ENCODE results near the gene CFAP119. TPM values are rescaled to one million over a fixed set of nuclear protein-coding genes. Genes with fewer than 3 reads are reported as not detected.

CFAP119 gene
- total RNA-seq, 2 donors from 2014 or later: 3.1 to 13.2 TPM

DNA sequence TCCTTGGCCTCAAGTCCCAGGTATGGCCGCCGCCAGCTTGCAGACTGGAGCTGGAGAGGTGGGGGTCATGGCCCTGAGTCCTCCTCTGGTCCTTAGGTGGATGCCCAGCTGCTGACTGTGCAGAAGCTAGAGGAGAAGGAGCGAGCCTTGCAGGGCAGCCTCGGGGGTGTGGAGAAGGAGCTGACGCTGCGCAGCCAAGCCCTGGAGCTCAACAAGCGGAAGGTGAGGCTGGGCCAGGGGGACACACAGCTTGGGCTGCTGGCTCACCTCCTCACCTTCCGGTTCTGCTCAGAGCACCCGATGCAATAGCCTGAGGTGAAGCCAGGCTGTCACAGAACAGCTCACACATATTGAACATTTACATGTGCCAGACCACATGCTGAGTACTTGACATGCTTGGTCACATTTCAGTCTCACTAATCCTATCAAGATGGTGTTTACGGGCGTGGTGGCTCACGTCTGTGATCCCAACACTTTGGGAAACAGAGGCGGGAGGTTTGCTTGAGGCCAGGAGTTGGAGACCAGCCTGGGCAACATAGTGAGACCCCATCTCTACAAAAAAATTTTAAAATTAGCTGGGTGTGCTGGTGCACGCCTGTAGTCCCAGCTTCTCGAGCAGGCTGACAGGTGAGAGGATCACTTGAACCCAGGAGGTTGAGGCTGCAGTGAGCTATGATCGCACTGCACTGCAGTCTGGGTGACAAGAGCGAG lies 7.7 kb upstream of the CFAP119 start:
- Histone ChIP-seq H3K27me3 (replicated peaks; ENCODE audit: insufficient read depth) (no peaks in the 10 kb centered on the region), H3K9me3 (no peaks in the 10 kb centered on the region), H3K4me1 (replicated peaks) (no peaks in the 10 kb centered on the region), H3K4me3 (no peak overlapping the region), H3K36me3 (peaks cover 34 to 49% of the 10 kb centered on the region in 2 donors), H3K27ac (no peak overlapping the region)
- intact Hi-C loops (cut with DNase I): no loop called here
- DNase-seq (ENCODE audit: low spot score): no peak
- 95% methylated on average over 17 of the region's 17 CpGs for WGBS
- TF ChIP-seq POLR2A (IDR thresholded peaks at IDR 0.05) (no peak), POLR2AphosphoS5 (IDR thresholded peaks at IDR 0.05) (no peak)
- TF ChIP-seq, protein P1, sequence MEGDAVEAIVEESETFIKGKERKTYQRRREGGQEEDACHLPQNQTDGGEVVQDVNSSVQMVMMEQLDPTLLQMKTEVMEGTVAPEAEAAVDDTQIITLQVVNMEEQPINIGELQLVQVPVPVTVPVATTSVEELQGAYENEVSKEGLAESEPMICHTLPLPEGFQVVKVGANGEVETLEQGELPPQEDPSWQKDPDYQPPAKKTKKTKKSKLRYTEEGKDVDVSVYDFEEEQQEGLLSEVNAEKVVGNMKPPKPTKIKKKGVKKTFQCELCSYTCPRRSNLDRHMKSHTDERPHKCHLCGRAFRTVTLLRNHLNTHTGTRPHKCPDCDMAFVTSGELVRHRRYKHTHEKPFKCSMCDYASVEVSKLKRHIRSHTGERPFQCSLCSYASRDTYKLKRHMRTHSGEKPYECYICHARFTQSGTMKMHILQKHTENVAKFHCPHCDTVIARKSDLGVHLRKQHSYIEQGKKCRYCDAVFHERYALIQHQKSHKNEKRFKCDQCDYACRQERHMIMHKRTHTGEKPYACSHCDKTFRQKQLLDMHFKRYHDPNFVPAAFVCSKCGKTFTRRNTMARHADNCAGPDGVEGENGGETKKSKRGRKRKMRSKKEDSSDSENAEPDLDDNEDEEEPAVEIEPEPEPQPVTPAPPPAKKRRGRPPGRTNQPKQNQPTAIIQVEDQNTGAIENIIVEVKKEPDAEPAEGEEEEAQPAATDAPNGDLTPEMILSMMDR (IDR thresholded peaks at IDR 0.05): no peak

DNA sequence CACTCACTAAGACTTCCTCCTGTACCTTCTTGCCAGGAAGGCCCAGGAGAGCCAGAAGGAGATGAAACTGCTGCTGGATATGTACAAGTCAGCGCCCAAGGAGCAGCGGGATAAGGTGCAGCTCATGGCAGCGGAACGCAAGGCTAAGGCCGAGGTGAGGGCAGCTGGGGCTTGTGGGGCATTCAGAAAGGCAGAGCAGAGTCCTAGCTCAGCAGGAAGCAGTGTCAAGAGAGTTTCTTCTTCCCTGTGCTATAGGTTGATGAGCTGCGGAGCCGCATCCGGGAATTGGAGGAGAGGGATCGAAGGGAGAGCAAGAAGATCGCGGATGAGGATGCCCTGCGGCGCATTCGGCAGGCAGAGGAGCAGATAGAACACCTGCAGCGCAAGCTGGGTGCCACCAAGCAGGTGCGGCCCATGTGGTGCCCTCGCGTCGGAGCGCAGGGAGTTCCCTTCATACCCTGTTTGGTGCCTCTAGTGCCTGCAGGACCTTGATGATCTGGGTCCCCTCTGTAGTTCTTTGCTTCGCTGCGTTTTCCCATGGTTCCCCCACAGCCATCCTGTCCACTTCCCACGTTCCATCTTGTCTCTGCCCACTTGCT lies 6.8 kb upstream of the CFAP119 start:
- no peak overlapping the region for H3K27ac ChIP-seq
- H3K4me3 ChIP-seq: no peak overlapping the region
- TF ChIP-seq, protein P1 (IDR thresholded peaks at IDR 0.05): no peak
- TF ChIP-seq POLR2A (IDR thresholded peaks at IDR 0.05): no peak
- 95% methylated on average over 23 of the region's 23 CpGs for WGBS
- peaks cover 35 to 49% of the 10 kb centered on the region in 2 donors for H3K36me3 ChIP-seq
- H3K9me3 ChIP-seq: no peaks in the 10 kb centered on the region
- intact Hi-C loops (cut with DNase I): no loop called here
- peaks cover 3% of the 10 kb centered on the region for H3K4me1 ChIP-seq (replicated peaks)
- no peaks in the 10 kb centered on the region for H3K27me3 ChIP-seq (replicated peaks; ENCODE audit: insufficient read depth)
- DNase-seq (ENCODE audit: low spot score): no peak

DNA sequence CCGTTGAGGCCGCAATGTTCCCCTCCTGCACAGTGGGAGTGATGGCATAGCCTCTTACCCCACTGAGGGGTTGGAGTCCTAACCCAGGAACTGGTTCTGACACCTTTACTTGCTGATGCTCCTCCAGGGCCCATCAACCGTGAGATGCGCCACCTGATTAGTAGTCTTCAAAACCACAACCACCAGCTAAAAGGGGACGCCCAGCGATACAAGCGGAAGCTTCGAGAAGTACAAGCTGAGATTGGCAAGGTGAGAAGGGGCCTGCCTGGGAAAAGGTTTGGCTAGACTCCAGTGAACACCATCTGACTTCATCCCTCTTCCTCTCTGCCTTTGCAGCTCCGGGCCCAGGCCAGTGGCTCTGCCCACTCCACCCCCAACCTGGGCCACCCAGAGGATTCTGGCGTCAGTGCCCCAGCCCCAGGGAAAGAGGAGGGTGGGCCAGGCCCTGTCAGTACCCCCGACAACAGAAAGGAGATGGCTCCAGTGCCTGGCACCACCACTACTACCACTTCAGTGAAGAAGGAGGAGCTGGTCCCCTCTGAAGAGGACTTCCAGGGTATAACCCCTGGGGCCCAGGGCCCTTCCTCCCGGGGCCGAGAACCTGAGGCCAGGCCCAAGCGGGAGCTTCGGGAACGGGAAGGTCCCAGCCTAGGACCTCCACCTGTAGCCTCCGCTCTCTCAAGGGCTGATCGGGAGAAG lies 6.1 kb upstream of the CFAP119 start:
- peaks cover 11% of the 10 kb centered on the region for H3K4me1 ChIP-seq (replicated peaks)
- TF ChIP-seq, protein P1 (IDR thresholded peaks at IDR 0.05): no peak
- TF ChIP-seq POLR2AphosphoS5 (IDR thresholded peaks at IDR 0.05) (no peak), POLR2A (IDR thresholded peaks at IDR 0.05) (no peak)
- no peaks in the 10 kb centered on the region for H3K27me3 ChIP-seq (replicated peaks; ENCODE audit: insufficient read depth)
- no peak overlapping the region for H3K27ac ChIP-seq
- peaks cover 35 to 49% of the 10 kb centered on the region in 2 donors for H3K36me3 ChIP-seq
- intact Hi-C loops (cut with DNase I): no loop called here
- no peak for DNase-seq (ENCODE audit: low spot score)
- no peaks in the 10 kb centered on the region for H3K9me3 ChIP-seq
- no peak overlapping the region for H3K4me3 ChIP-seq
- WGBS: 91% methylated on average over 17 of the region's 18 CpGs

DNA sequence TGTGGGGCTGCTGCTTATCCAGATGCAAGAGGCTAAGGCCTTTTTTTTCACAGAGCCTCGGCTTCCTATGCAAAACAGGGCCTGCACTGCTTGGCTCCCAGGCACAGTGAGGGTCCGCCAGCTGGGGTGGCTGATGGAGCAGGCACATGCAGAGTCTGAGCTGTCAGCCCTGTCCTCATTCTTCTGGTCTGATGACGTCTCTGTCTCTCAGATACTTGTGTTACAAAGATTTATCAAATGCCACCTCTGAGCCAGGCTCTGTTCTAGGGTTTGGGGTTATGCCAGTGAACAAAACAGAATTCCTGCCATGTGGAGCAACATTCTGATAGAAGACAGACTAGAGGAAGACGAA lies 5.0 kb upstream of the CFAP119 start:
- Histone ChIP-seq H3K27me3 (replicated peaks; ENCODE audit: insufficient read depth) (no peaks in the 10 kb centered on the region), H3K4me1 (replicated peaks) (peaks cover 12% of the 10 kb centered on the region), H3K36me3 (peaks cover 35 to 43% of the 10 kb centered on the region in 2 donors), H3K27ac (no peak overlapping the region), H3K4me3 (no peak overlapping the region), H3K9me3 (no peaks in the 10 kb centered on the region)
- DNase-seq (ENCODE audit: low spot score): no peak
- TF ChIP-seq, protein P1 (IDR thresholded peaks at IDR 0.05): no peak
- no peak for TF ChIP-seq POLR2A (IDR thresholded peaks at IDR 0.05)
- TF ChIP-seq POLR2AphosphoS5 (IDR thresholded peaks at IDR 0.05): no peak
- WGBS: 80% methylated on average over 4 of the region's 4 CpGs
- intact Hi-C loops (cut with DNase I): no loop called here

Data from prostate gland (tissue), 2 donors.